Measurements from ENCODE around the gene RUNX1.

RUNX1 gene

GRCh38 chr21:35048706-35049617, at the start of gene RUNX1:
Gene RUNX1, minus strand, starts transcription at chr21:35049302.
- no peak for DNase-seq (ENCODE audit: low read depth, low spot score)

GRCh38 chr21:35097525-35097924, 48.4 kb upstream of the RUNX1 start:
- DNase-seq (ENCODE audit: low read depth, low spot score) = no peak

- no peak for DNase-seq (ENCODE audit: low read depth, low spot score)
Observed at GRCh38 chr21:35096959-35097358, 47.9 kb upstream of the RUNX1 start.

- DNase-seq (ENCODE audit: low read depth, low spot score) = no peak
Observed at GRCh38 chr21:35095859-35096291, 46.8 kb upstream of the RUNX1 start.

- DNase-seq (ENCODE audit: low read depth, low spot score) = no peak
Observed at GRCh38 chr21:35093514-35093913, 44.4 kb upstream of the RUNX1 start.

- no peak for DNase-seq (ENCODE audit: low read depth, low spot score)
Observed at GRCh38 chr21:35091496-35091895, 42.4 kb upstream of the RUNX1 start.

GRCh38 chr21:35090403-35090802, 41.3 kb upstream of the RUNX1 start:
- no peak for DNase-seq (ENCODE audit: low read depth, low spot score)

- DNase-seq (ENCODE audit: low read depth, low spot score) = no peak
Observed at GRCh38 chr21:35088319-35088771, 39.2 kb upstream of the RUNX1 start.

GRCh38 chr21:35086357-35086756, 37.3 kb upstream of the RUNX1 start:
- DNase-seq (ENCODE audit: low read depth, low spot score) = no peak

GRCh38 chr21:35084869-35085268, 35.8 kb upstream of the RUNX1 start:
- DNase-seq (ENCODE audit: low read depth, low spot score) = no peak

GRCh38 chr21:35083246-35083645, 34.1 kb upstream of the RUNX1 start:
- DNase-seq (ENCODE audit: low read depth, low spot score) = no peak

- DNase-seq (ENCODE audit: low read depth, low spot score) = no peak
Observed at GRCh38 chr21:35081861-35082260, 32.8 kb upstream of the RUNX1 start.

- DNase-seq (ENCODE audit: low read depth, low spot score) = no peak
Observed at GRCh38 chr21:35079181-35079580, 30.1 kb upstream of the RUNX1 start.

GRCh38 chr21:35077975-35078374, 28.9 kb upstream of the RUNX1 start:
- no peak for DNase-seq (ENCODE audit: low read depth, low spot score)

- DNase-seq (ENCODE audit: low read depth, low spot score) = no peak
Observed at GRCh38 chr21:35077466-35077865, 28.4 kb upstream of the RUNX1 start.

- DNase-seq (ENCODE audit: low read depth, low spot score) = no peak
Observed at GRCh38 chr21:35075546-35075945, 26.4 kb upstream of the RUNX1 start.

- DNase-seq (ENCODE audit: low read depth, low spot score) = no peak
Observed at GRCh38 chr21:35072960-35073359, 23.9 kb upstream of the RUNX1 start.

- DNase-seq (ENCODE audit: low read depth, low spot score) = no peak
Observed at GRCh38 chr21:35072557-35072956, 23.5 kb upstream of the RUNX1 start.

- DNase-seq (ENCODE audit: low read depth, low spot score) = no peak
Observed at GRCh38 chr21:35071347-35071746, 22.2 kb upstream of the RUNX1 start.

GRCh38 chr21:35070436-35070835, 21.3 kb upstream of the RUNX1 start:
- no peak for DNase-seq (ENCODE audit: low read depth, low spot score)

GRCh38 chr21:35066824-35067223, 17.7 kb upstream of the RUNX1 start:
- no peak for DNase-seq (ENCODE audit: low read depth, low spot score)

GRCh38 chr21:35063428-35064172, 14.5 kb upstream of the RUNX1 start:
- DNase-seq (ENCODE audit: low read depth, low spot score) = no peak

- DNase-seq (ENCODE audit: low read depth, low spot score) = no peak
Observed at GRCh38 chr21:35062016-35062415, 12.9 kb upstream of the RUNX1 start.

Data from activated naive CD8-positive, alpha-beta T cell treated with anti-CD3 and anti-CD28 coated beads, Interleukin-2, amount 50 U/mL, for 16 hours (primary cell).